K562 (cell line): ENCODE results near the gene STUB1. TPM values are rescaled to one million over a fixed set of nuclear protein-coding genes. Genes with fewer than 3 reads are reported as not detected.

Experiments
- ARID1B ChIP-seq: fragments of 450-650 bp; IDR thresholded peaks from 2 replicates; pipeline ENCODE4 v1.6.1; 2016; ENCODE audit warnings: antibody characterized with exemption, mild to moderate bottlenecking, inconsistent platforms
- CREB1 ChIP-seq, 2 experiments: sonication (generic) in 1 of 2; formaldehyde crosslinking in 1 of 2; IDR thresholded peaks; 2 replicates each; pipeline versions ENCODE4 v1.6.1 to v1.8.0; 2012 to 2022; ENCODE audit warnings: inconsistent platforms in 1 of 2, mild to moderate bottlenecking in 1 of 2, missing genetic modification reagents in 1 of 2, moderate library complexity in 1 of 2
- EP400 ChIP-seq: fragments of 450-650 bp; IDR thresholded peaks from 2 replicates; pipeline ENCODE4 v1.6.1; 2017; ENCODE audit warnings: antibody characterized with exemption, mild to moderate bottlenecking, moderate library complexity
- ILF3 ChIP-seq: fragments of 450-650 bp; IDR thresholded peaks from 2 replicates; pipeline ENCODE4 v1.6.1; 2018; ENCODE audit warnings: antibody characterized with exemption, mild to moderate bottlenecking, moderate library complexity, borderline replicate concordance
- KAT7 ChIP-seq: sonication (generic); formaldehyde crosslinking; IDR thresholded peaks from 2 replicates; pipeline ENCODE4 v1.8.0; 2022; ENCODE audit warnings: missing genetic modification reagents, mild to moderate bottlenecking, borderline replicate concordance
- NCOA6 ChIP-seq: fragments of 450-650 bp; IDR thresholded peaks from 2 replicates; pipeline ENCODE4 v1.6.1; 2017; ENCODE audit warnings: mild to moderate bottlenecking
- POLR2A ChIP-seq: fragments of 450-650 bp; conservative IDR thresholded peaks from 2 replicates; pipeline ENCODE4 v1.6.1; 2016
- PRPF4 ChIP-seq: fragments of 200-400 bp; formaldehyde crosslinking; IDR thresholded peaks from one replicate; pipeline ENCODE4 v1.6.1; 2017; ENCODE audit warnings: low read length, low read depth, mild to moderate bottlenecking; ENCODE audit not compliant: insufficient read depth, poor library complexity, severe bottlenecking
- RBM17 ChIP-seq: fragments of 200-400 bp; formaldehyde crosslinking; IDR thresholded peaks from 2 replicates; pipeline ENCODE4 v1.6.1; 2017; ENCODE audit warnings: low read depth, mild to moderate bottlenecking, low read length, borderline replicate concordance
- RCOR1 ChIP-seq, 2 experiments: IDR thresholded peaks; 2 replicates each; pipeline ENCODE4 v1.6.1; 2012; ENCODE audit warnings: low read depth in 2 of 2, low read length in 2 of 2, borderline replicate concordance in 1 of 2, improper control_type of control experiment in 1 of 2
- SMARCA5 ChIP-seq: fragments of 450-650 bp; IDR thresholded peaks from 2 replicates; pipeline ENCODE4 v1.6.1; 2016
- TCF3 ChIP-seq: sonication (generic); formaldehyde crosslinking; IDR thresholded peaks from 2 replicates; pipeline ENCODE4 v1.4.0; 2020; ENCODE audit warnings: mild to moderate bottlenecking, missing genetic modification reagents
- THRAP3 ChIP-seq: fragments of 450-650 bp; IDR thresholded peaks from 2 replicates; pipeline ENCODE4 v1.6.1; 2016; ENCODE audit warnings: mild to moderate bottlenecking, inconsistent platforms, borderline replicate concordance
- YY1 ChIP-seq, 3 experiments: IDR thresholded peaks; 2 replicates each; pipeline ENCODE4 v1.6.1; 2011; ENCODE audit warnings: low read length in 2 of 3, mild to moderate bottlenecking in 2 of 3, moderate library complexity in 2 of 3, borderline replicate concordance in 1 of 3, control low read depth in 1 of 3, low read depth in 1 of 3; ENCODE audit not compliant: insufficient read depth in 3 of 3, insufficient replicate concordance in 2 of 3, control insufficient read depth in 1 of 3, insufficient read length in 1 of 3; ENCODE audit errors: extremely low read depth in 1 of 3
- ZBTB8A ChIP-seq: fragments of 450-650 bp; IDR thresholded peaks from 2 replicates; pipeline ENCODE4 v1.6.1; 2018; ENCODE audit warnings: mild to moderate bottlenecking, moderate library complexity; ENCODE audit not compliant: partially characterized antibody
- ZNF212 ChIP-seq: fragments of 450-650 bp; formaldehyde crosslinking; IDR thresholded peaks from 2 replicates; pipeline ENCODE4 v1.4.0; 2020; ENCODE audit warnings: mild to moderate bottlenecking
- ZNF431 ChIP-seq: sonication (generic); formaldehyde crosslinking; IDR thresholded peaks from 2 replicates; pipeline ENCODE4 v1.8.0; 2022; ENCODE audit warnings: mild to moderate bottlenecking, missing genetic modification reagents
- ZNF436 ChIP-seq: fragments of 250-450, 450-650 bp; sonication (Bioruptor Pico); formaldehyde crosslinking; IDR thresholded peaks from 2 replicates; pipeline ENCODE4 v1.7.0; 2020; ENCODE audit warnings: mild to moderate bottlenecking
- ZNF699 ChIP-seq: fragments of 250-450 bp; sonication (Bioruptor Pico); IDR thresholded peaks from 2 replicates; pipeline ENCODE4 v1.8.0; 2021; ENCODE audit warnings: mild to moderate bottlenecking, moderate library complexity; ENCODE audit not compliant: insufficient replicate concordance
- polyA plus RNA-seq, 8 experiments: library from polyadenylated mRNA; depleted of rRNA in 4 of 8; stranded (reverse) in 5 of 8; unstranded in 3 of 8; fragments of >200 nt; fragmentation: Nextera tagmentation in 2 of 8; fragmentation: Illumina TruSeq in 1 of 8; extraction: Ambion mirVana in 2 of 8; extraction: Trizol in 1 of 8; gene quantifications; 2 replicates each; pipeline versions ENCODE4 v1.2.1 to v1.2.3, GENCODE V29; 2011 to 2014; ENCODE audit warnings: inconsistent platforms in 1 of 8, missing spikeins in 1 of 8
- total RNA-seq, 7 experiments: library from RNA; depleted of rRNA in 6 of 7; stranded (reverse); fragments of >200 nt in 6 of 7; fragmentation: Illumina TruSeq in 2 of 7; extraction: Trizol in 2 of 7; gene quantifications; 2 replicates each; pipeline versions ENCODE4 v1.2.1 to v1.2.3, GENCODE V29; 2011 to 2021; ENCODE audit warnings: low replicate concordance in 1 of 7
- TF ChIP-seq, protein P1 (sequence below): fragments of 450-650 bp; IDR thresholded peaks from 2 replicates; pipeline ENCODE4 v1.6.1; 2016
- TF ChIP-seq, protein P2 (sequence below): fragments of 250-450 bp; sonication (Bioruptor Pico); IDR thresholded peaks from 2 replicates; pipeline ENCODE4 v1.5.0; 2021
- TF ChIP-seq, protein P3 (sequence below), 2 experiments: fragments of 450-650 bp in 1 of 2; IDR thresholded peaks; 2 replicates each; pipeline ENCODE4 v1.6.1; 2011 to 2017; ENCODE audit warnings: low read depth in 2 of 2, antibody characterized with exemption in 1 of 2, borderline replicate concordance in 1 of 2, low read length in 1 of 2, mild to moderate bottlenecking in 1 of 2, mixed read lengths in 1 of 2; ENCODE audit not compliant: control insufficient read depth in 1 of 2

The STUB1 gene
- total and polyA plus RNA-seq, 9 of the 15 experiments (the other 6 are each of a cell fraction or from before 2014, with no cell fraction given): 10.6 to 251 (median 152) TPM

DNA sequence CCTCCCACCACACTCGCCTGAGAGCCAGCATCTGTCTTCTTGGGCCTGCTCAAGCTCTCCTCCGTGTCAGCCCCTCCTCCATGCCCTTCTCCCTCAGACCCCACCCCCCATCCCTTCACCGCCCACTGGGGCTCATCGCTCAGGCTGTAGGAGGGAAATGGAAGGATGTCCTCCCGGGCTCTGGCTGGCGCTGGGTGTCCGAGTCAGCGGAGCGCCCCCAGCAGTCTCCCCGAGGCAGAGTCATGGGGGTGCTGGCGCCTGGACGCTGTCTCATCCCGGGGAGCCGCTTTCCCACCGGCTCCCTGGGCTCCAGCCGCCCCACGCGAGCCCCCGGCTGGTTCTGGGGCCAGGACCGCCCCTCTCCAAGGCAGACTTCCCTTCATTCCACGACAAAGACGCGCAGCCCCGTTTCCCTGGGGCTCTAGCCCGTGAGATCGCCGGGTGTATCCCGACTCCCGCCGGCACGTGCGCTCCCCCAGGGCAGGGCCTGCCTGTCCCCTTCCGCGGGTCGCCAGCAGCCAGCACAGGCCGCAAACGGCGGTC lies 40.3 kb downstream of the STUB1 start (continued):
- TF ChIP-seq ZNF212 (CRISPR knock-in tag) (no peak), ZBTB8A (no peak), ZNF436 (CRISPR knock-in tag) (no peak), NCOA6 (no peak), ZNF431 (CRISPR knock-in tag) (no peak), TCF3 (CRISPR knock-in tag) (0 out of 2 replicates have a peak, but pooled peaks have one; percentile 1), SMARCA5 (no peak), POLR2A (peak; percentile 71), THRAP3 (no peak), ZNF699 (CRISPR knock-in tag) (no peak), YY1 (IDR thresholded peaks at IDR 0.05; ENCODE audit: borderline replicate concordance in 1 of 3, control insufficient read depth in 1 of 3, extremely low read depth in 1 of 3, insufficient read depth in 3 of 3, insufficient read length in 1 of 3, insufficient replicate concordance in 2 of 3, low read depth in 1 of 3, low read length in 2 of 3) (peak in 1 of 3 experiments; percentile 82), ARID1B (peak; percentile 44; the same call in 1 of the 2 replicates), RCOR1 (IDR thresholded peaks at IDR 0.05; ENCODE audit: borderline replicate concordance in 1 of 2, low read depth in 2 of 2, low read length in 2 of 2) (peak in 1 of 2 experiments; percentile 61; a peak in 1 of 4 replicates), ILF3 (no peak), EP400 (peak; percentile 73), CREB1 (IDR thresholded peaks at IDR 0.05) (no peak), CREB1 (CRISPR knock-in tag; IDR thresholded peaks at IDR 0.05) (0 out of 2 replicates have a peak, but pooled peaks have one; percentile 7), KAT7 (CRISPR knock-in tag) (peak; percentile 80; the same call in 1 of the 2 replicates), PRPF4 (peak; percentile 0), RBM17 (no peak)
- TF ChIP-seq, protein P1, sequence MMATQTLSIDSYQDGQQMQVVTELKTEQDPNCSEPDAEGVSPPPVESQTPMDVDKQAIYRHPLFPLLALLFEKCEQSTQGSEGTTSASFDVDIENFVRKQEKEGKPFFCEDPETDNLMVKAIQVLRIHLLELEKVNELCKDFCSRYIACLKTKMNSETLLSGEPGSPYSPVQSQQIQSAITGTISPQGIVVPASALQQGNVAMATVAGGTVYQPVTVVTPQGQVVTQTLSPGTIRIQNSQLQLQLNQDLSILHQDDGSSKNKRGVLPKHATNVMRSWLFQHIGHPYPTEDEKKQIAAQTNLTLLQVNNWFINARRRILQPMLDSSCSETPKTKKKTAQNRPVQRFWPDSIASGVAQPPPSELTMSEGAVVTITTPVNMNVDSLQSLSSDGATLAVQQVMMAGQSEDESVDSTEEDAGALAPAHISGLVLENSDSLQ: peak; percentile 32; the same call in 1 of the 2 replicates
- TF ChIP-seq, protein P2, sequence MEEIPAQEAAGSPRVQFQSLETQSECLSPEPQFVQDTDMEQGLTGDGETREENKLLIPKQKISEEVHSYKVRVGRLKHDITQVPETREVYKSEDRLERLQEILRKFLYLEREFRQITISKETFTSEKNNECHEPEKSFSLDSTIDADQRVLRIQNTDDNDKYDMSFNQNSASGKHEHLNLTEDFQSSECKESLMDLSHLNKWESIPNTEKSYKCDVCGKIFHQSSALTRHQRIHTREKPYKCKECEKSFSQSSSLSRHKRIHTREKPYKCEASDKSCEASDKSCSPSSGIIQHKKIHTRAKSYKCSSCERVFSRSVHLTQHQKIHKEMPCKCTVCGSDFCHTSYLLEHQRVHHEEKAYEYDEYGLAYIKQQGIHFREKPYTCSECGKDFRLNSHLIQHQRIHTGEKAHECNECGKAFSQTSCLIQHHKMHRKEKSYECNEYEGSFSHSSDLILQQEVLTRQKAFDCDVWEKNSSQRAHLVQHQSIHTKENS (CRISPR knock-in tag): no peak
- TF ChIP-seq, protein P3, sequence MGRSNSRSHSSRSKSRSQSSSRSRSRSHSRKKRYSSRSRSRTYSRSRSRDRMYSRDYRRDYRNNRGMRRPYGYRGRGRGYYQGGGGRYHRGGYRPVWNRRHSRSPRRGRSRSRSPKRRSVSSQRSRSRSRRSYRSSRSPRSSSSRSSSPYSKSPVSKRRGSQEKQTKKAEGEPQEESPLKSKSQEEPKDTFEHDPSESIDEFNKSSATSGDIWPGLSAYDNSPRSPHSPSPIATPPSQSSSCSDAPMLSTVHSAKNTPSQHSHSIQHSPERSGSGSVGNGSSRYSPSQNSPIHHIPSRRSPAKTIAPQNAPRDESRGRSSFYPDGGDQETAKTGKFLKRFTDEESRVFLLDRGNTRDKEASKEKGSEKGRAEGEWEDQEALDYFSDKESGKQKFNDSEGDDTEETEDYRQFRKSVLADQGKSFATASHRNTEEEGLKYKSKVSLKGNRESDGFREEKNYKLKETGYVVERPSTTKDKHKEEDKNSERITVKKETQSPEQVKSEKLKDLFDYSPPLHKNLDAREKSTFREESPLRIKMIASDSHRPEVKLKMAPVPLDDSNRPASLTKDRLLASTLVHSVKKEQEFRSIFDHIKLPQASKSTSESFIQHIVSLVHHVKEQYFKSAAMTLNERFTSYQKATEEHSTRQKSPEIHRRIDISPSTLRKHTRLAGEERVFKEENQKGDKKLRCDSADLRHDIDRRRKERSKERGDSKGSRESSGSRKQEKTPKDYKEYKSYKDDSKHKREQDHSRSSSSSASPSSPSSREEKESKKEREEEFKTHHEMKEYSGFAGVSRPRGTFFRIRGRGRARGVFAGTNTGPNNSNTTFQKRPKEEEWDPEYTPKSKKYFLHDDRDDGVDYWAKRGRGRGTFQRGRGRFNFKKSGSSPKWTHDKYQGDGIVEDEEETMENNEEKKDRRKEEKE (IDR thresholded peaks at IDR 0.05; ENCODE audit: borderline replicate concordance in 1 of 2, control insufficient read depth in 1 of 2, low read depth in 2 of 2, low read length in 1 of 2): no peak
